ENCODE data around the gene APBB1.

The APBB1 gene

DNA sequence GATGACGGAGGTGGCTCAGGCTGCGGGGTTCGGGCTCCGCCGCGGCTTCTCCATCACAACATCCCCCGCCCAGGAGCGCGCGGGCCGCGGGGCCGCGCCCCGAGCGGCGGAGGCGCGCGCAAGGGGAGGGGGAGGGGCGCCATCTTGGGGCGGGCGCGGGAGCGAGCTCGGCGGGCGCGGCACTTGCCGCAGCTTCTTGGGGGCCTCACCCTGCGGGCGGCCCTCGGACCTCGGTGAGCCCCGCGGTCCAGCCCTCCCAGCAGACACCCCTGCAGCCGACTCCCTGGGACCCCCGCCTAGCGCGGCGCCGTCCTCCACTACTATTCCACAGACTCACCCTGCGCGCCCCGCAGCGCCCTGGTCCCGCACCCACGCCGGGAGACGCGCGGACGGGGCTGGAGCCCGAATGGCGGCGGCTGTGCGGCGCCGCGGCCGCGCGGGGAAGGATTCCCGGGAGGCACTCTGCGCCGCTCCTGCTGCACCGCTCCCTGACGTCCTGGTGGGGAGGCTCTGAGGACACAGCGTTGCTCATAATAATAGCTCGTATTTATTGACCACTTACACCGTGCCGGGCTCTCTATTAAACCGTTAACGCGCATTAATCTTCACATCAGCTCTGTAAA lies at the start of gene APBB1:
TSS of gene APBB1 (minus strand) at position 86 of the 623 bp plus-strand sequence. CDS start 7,747 bp downstream, outside the sequence.
- peak; percentile 31 for DNase-seq (ENCODE audit: low spot score)

GRCh38 chr11:6459099-6459450 lies 40.2 kb upstream of the APBB1 start:
- DNase-seq (ENCODE audit: low spot score) = no peak

DNA sequence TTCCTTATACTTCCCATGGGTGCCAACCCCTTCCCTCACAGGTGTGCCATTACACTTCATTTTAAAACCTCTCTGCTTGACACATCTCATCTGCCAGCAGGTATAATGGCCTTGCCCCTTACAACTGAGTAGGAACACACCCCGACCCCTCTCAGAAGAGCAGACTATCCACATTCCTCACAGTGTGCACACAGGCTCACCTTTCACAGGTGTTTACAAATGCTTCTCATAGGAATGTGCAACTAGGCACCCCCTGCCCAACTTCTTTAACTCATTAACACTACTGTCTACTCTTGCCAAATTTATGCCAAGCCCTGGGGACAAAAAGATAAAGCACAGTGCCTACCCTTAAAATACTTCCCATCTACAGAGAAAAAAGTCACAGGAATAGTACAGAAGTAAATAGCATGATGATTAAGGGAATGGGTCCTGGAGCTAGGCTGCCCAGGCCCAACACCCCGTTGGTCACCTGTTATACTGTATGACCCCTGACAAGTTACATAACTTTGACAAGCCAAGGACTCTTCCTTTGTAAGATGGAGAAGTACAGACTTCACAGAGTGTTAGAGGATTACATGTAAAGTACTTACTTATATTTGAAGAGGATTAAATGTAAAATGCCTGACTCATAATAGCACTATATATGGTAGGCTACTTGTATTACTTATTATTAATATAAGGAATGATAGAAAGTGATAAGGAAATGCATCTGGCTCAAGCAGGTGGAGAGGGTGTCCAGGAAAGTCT lies 39.6 kb upstream of the APBB1 start:
- no peak for DNase-seq (ENCODE audit: low spot score)

- DNase-seq (ENCODE audit: low spot score) = no peak
Observed at GRCh38 chr11:6457581-6458320, 38.9 kb upstream of the APBB1 start.

- DNase-seq (ENCODE audit: low spot score) = no peak
Observed at GRCh38 chr11:6456361-6457073, 37.6 kb upstream of the APBB1 start.

- no peak for DNase-seq (ENCODE audit: low spot score)
Observed at GRCh38 chr11:6455070-6455469, 36.2 kb upstream of the APBB1 start.

GRCh38 chr11:6453152-6453551 lies 34.3 kb upstream of the APBB1 start:
- no peak for DNase-seq (ENCODE audit: low spot score)

GRCh38 chr11:6452219-6452618 lies 33.3 kb upstream of the APBB1 start:
- DNase-seq (ENCODE audit: low spot score) = no peak

DNA sequence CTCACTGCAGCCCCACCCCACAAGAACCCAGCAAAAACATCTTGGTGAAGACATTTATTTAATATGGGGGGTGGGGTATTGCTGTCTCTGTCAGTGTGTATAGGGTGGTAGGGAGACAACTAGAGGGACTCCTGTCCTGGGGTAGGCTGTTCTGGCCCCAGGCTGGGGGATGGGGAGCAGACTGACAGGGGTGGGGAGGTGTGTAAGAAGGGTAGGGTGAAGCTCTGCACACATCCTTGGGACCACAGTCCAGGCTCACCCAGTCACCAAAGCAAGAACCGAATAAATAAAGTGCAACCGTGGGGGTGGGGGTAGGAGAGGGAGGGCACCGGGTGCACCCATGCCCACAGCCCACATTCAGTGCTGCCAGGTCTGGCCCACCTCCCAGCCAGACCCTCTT lies 29.7 kb upstream of the APBB1 start:
- DNase-seq (ENCODE audit: low spot score) = no peak

DNA sequence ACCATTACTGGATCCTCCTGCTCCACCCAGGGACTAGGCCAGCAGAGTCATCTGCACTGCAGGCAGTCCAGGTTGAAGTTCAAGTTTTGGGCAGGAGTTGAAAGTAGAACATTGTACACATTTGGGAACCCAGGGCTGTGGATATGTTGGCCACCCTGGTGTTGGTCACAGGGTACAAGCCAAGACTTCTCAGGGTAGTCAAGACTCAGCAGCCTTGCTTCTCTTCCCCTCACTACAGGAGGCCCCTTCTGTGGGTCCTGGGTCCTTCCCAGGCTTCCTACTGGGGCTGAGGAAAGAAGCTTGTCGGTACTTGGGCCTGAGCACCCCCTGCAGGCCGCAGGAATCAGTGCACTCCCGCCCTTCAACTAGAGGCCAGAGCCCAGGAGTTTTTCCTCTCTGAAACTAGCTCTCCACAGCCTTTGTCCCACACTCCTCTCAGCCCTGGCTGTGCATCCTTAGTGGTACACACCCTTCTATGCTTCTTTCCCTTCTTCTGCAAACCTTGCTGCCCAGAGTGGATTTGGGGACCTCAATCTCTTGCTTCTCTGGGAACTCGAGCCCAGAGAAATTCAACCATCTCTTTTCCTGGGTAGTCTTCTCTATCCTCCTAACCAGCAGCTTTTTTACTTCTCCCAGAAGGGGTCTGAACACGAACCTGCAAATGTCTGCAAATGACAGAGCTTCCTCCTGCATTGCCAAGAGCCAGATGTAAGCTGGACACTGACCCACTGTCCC lies 24.5 kb upstream of the APBB1 start:
- DNase-seq (ENCODE audit: low spot score) = peak; percentile 58

- DNase-seq (ENCODE audit: low spot score) = no peak
Observed at GRCh38 chr11:6442441-6442840, 23.5 kb upstream of the APBB1 start.

DNA sequence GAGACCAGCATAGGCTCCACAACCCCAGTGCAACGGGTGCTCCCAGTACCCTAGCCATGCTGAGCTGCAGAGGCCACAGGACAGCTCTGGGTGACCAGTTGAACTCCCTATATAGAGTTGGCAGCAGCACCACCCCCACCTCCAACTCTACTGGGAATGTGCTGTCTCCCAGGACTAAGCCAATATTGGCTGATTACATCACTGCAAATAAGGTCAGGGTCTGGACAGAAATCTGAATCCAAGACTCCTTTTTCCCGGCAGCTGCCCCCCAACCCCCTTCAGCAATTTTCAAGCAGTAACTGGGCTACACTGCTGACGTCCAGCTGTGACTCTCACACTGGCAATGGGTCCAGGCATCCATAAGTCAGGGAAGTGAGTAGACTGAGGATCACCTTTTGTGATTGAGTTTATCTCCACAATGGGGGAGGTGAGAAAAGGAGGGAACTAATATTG lies 22.0 kb upstream of the APBB1 start, which contains the start of gene HPX:
TSS of gene HPX (minus strand) at position 82 of the 453 bp plus-strand sequence. CDS start at position 58, 24 bp downstream.
- DNase-seq (ENCODE audit: low spot score) = no peak

- peak; percentile 67 for DNase-seq (ENCODE audit: low spot score)
Observed at GRCh38 chr11:6438979-6439571, 20.2 kb upstream of the APBB1 start.

- no peak for DNase-seq (ENCODE audit: low spot score)
Observed at GRCh38 chr11:6437993-6438392, 19.1 kb upstream of the APBB1 start.

GRCh38 chr11:6437423-6437822 lies 18.5 kb upstream of the APBB1 start:
- DNase-seq (ENCODE audit: low spot score) = no peak

DNA sequence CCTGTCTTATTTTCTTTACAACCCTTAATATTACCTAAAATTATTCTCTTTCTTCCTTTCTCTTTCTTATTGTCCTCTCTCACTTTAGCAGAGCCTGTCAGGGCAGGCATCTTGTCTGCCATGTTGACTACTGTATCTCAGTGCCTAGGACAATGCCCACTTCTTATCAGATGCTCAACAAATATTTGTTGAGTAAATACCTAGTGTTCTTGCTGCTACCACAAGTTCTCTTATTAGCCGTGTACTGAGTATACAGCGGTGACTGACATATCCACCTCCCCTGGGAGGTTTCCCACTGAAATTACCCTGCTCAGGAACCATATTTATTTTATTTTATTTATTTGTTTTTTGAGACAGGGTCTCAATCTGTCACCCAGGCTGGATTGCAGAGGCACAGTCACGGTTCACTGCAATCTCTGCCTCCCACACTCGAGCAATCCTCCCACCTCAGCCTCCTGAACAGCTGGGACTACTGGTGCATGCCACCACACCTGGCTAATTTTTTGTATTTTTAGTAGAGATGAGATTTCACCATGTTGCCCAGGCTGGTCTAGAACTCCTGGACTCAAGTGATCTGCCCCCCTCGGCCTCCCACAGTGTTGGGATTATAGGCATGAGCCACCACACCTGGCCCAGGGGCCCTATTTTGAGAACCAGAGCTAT lies 15.2 kb upstream of the APBB1 start:
- peak; percentile 9 for DNase-seq (ENCODE audit: low spot score)

- no peak for DNase-seq (ENCODE audit: low spot score)
Observed at GRCh38 chr11:6431861-6432260, 13.0 kb upstream of the APBB1 start.

- no peak for DNase-seq (ENCODE audit: low spot score)
Observed at GRCh38 chr11:6427516-6427915, 8.6 kb upstream of the APBB1 start.

- no peak for DNase-seq (ENCODE audit: low spot score)
Observed at GRCh38 chr11:6420677-6421076, 1.8 kb upstream of the APBB1 start.

DNA sequence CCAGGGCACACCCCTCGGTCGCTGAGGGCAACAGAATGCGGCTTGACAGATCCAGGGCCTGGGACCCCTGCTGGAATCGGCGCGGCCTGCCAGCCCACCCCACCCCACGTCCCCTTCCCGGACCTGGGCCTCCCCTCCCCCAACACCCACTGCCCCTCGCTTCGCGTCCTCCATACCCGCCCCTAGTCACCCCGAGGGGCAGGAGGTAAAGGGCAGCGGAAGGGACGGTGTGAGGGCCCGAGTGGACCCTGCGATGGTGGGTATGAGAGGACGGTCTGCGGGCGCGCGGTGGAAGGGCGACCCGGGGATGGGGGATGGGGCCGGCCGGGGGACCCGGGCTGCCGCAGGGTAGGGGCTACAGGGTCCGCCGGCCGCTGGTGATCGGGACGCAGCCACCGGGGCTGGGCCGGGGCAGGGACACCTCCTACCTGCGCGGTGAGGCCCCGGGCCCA lies 311 bp downstream of the APBB1 start:
- DNase-seq (ENCODE audit: low spot score) = no peak
